ENCODE measurements around the gene KCNK5.

The KCNK5 gene

DNA sequence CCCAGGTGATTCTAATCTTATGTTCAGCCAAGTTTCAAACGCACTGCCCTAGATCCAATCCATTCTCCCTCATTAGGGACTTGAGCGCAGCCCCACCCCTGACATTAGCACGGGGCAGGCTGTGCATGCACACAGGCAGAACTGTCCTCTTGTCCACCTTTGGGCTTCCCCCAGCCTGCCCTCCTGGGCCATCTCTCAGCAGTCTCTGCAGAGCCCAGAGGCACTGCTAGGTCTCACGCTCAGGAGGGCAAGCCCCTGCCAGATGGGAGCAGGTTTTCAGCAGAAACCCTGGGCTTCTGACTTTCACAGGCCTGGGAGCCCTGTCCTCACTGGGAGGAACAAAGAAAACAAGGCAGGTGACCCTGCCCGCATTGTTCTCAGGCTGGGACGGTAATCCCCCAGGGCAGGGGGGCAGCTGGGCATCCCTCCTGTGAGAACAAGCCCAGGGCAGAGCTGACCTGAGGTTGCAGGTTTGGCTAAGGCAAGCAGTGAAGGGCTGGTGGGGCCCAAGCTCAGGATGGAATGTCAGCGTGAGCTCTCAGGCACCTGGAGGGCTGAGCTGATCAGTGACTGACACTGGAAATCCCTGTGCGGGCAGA lies 24.5 kb downstream of the KCNK5 start:
- Histone ChIP-seq H3K4me1 (ENCODE audit: insufficient read depth, low read length) (peaks cover 45% of the 10 kb centered on the region), H3K4me3 (ENCODE audit: low read length) (no peak overlapping the region), H3K9me3 (ENCODE audit: insufficient read depth, low read depth, low read length) (no peaks in the 10 kb centered on the region), H3K27me3 (ENCODE audit: insufficient read depth, low read length) (no peaks in the 10 kb centered on the region), H3K36me3 (ENCODE audit: insufficient read depth, low read length) (no peaks in the 10 kb centered on the region; the same call in 1 of the 2 replicates), H3K27ac (ENCODE audit: low read depth, low read length) (peak overlapping the region; percentile 69), H3K9ac (ENCODE audit: low read depth, low read length) (peak overlapping the region; percentile 26)
- WGBS, result 57% methylated on average over 8 of the region's 8 CpGs

DNA sequence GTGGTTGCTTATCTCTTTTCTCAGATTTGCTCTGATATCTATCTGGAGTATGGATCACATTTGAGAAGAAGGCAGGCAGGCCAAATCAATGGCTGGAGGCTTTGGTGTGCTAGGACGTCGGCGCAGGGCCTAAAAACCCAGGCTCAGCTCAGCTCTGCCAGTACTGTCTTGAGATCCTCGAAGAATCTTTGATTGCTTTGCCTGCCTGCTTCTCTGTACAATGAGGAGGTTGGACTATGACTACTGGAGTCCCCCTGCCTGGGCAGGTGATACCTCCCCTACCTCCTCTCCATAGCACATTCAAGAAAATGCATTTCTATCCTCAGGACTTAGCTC lies 25.1 kb downstream of the KCNK5 start:
- Histone ChIP-seq H3K9ac (ENCODE audit: low read depth, low read length) (no peak overlapping the region), H3K27ac (ENCODE audit: low read depth, low read length) (peak overlapping the region; percentile 69), H3K4me1 (ENCODE audit: insufficient read depth, low read length) (peaks cover 39% of the 10 kb centered on the region), H3K27me3 (ENCODE audit: insufficient read depth, low read length) (no peaks in the 10 kb centered on the region), H3K36me3 (ENCODE audit: insufficient read depth, low read length) (no peaks in the 10 kb centered on the region; the same call in 1 of the 2 replicates), H3K9me3 (ENCODE audit: insufficient read depth, low read depth, low read length) (no peaks in the 10 kb centered on the region), H3K4me3 (ENCODE audit: low read length) (no peak overlapping the region)
- WGBS, result 92% methylated on average over 4 of the region's 4 CpGs

DNA sequence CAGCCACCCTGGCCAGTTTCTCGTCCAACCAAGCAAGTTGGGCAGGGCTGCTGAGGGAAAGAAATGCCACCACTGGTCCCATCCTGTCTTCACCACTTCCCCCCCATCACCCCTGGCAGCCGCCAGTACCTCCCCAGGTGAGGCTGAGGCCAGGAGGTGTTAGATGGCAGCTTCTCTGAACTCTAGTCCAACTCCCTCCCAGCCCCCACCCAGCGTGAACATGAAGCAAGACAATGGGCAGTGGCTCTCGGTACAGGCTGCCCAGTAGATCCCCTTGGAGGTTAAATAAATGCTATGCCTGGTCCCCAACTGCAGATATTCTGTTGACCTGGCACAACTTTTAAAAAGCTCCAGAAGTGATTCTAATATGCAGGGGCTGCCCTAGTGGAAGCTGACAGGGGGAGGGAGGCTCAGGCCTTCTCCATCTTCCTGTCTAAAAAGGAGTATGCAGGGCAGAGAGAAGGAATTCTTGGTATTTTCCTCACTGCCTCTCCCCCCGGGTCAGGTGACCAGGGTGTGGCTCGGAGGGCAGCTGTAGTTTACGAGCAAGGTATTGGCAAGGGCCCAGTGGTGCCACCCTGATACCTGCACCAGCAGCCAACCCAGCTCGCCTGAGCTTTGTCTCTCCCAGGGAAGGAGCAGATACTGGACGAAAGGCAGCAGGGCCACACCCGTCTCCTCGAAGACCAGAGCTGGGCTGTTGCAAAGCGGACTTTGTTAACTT lies 25.7 kb downstream of the KCNK5 start:
- H3K9me3 ChIP-seq (ENCODE audit: insufficient read depth, low read depth, low read length), result no peaks in the 10 kb centered on the region
- no peaks in the 10 kb centered on the region; the same call in 1 of the 2 replicates for H3K36me3 ChIP-seq (ENCODE audit: insufficient read depth, low read length)
- H3K27me3 ChIP-seq (ENCODE audit: insufficient read depth, low read length), result no peaks in the 10 kb centered on the region
- H3K4me3 ChIP-seq (ENCODE audit: low read length), result no peak overlapping the region
- H3K27ac ChIP-seq (ENCODE audit: low read depth, low read length), result no peak overlapping the region
- H3K9ac ChIP-seq (ENCODE audit: low read depth, low read length), result no peak overlapping the region
- H3K4me1 ChIP-seq (ENCODE audit: insufficient read depth, low read length), result peaks cover 35% of the 10 kb centered on the region
- WGBS, result 83% methylated on average over 12 of the region's 12 CpGs

DNA sequence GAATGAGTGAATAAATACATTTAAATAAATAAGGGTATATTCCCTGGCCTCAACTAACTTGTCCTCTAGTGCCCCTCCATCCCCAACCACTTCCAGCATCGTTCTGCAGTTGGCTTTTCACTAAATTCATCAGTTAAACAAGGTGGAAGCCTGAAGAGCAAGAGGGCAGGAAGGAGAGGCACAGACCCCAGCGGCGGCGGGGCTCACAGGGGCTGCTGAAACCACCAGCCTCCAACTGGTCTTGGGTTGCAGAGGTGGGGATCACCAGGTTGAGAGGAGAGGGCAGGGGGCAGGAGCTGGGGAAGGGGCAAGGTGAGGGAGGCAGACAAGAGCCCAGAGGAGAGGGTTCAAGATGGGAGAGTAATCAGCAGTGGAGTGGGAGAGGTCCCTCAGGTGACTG lies 27.1 kb downstream of the KCNK5 start:
- Histone ChIP-seq H3K27me3 (ENCODE audit: insufficient read depth, low read length) (no peaks in the 10 kb centered on the region), H3K9ac (ENCODE audit: low read depth, low read length) (no peak overlapping the region), H3K36me3 (ENCODE audit: insufficient read depth, low read length) (no peaks in the 10 kb centered on the region; the same call in 1 of the 2 replicates), H3K27ac (ENCODE audit: low read depth, low read length) (no peak overlapping the region), H3K4me3 (ENCODE audit: low read length) (no peak overlapping the region), H3K9me3 (ENCODE audit: insufficient read depth, low read depth, low read length) (no peaks in the 10 kb centered on the region), H3K4me1 (ENCODE audit: insufficient read depth, low read length) (peaks cover 25% of the 10 kb centered on the region)
- 94% methylated on average over 4 of the region's 4 CpGs for WGBS

DNA sequence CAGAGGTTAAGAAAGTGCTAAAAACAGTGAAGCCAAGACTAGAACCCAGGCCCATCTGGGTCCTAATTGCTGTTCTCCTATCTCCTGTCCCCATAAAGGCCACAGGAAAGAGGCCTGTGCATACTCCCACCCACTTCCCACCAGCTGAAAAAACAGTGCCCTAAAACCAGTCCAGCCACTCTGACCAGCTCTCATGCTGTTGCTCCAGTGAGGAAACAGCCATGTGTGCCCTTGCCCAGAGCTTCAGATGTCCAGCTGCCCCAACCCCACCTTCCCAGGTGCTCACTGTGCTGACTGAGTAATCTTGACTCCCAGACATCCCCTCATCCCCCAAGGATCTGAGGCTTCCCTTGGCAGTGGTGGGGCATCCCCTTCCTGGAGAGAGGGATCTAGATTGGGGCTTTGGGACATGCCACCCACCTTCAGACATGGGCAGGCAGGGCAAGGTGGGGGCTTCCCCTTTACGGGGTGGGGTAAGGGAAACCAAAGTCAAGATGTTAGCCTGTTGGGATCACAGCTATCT lies 28.7 kb downstream of the KCNK5 start:
- H3K9ac ChIP-seq (ENCODE audit: low read depth, low read length), result no peak overlapping the region
- peaks cover 24% of the 10 kb centered on the region for H3K4me1 ChIP-seq (ENCODE audit: insufficient read depth, low read length)
- no peaks in the 10 kb centered on the region for H3K9me3 ChIP-seq (ENCODE audit: insufficient read depth, low read depth, low read length)
- H3K27me3 ChIP-seq (ENCODE audit: insufficient read depth, low read length), result no peaks in the 10 kb centered on the region
- H3K36me3 ChIP-seq (ENCODE audit: insufficient read depth, low read length), result peaks cover 7% of the 10 kb centered on the region
- WGBS, result 79% methylated on average over 1 of the region's 1 CpG
- no peak overlapping the region for H3K27ac ChIP-seq (ENCODE audit: low read depth, low read length)
- no peak overlapping the region for H3K4me3 ChIP-seq (ENCODE audit: low read length)

DNA sequence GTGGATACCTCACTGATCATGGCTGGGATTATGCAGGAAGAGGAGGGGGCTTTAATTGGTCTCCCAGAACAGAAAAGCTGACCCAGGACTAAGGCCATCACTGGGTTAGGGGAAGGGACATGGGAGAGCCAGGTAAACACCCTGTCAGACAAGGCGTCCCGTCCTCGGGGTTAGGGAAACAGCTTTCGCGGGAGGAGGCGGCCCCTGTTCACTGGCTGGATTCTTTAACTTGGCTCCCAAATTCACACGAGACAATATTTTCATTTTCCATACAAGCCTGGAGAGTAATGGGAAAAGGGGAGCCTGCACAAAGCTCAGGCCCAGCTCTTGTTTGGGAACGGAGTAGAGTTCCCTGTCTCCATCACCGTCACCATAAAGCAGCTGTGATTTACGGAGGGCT lies 29.3 kb downstream of the KCNK5 start:
- Histone ChIP-seq H3K9me3 (ENCODE audit: insufficient read depth, low read depth, low read length) (no peaks in the 10 kb centered on the region), H3K36me3 (ENCODE audit: insufficient read depth, low read length) (peaks cover 13% of the 10 kb centered on the region), H3K27me3 (ENCODE audit: insufficient read depth, low read length) (no peaks in the 10 kb centered on the region), H3K9ac (ENCODE audit: low read depth, low read length) (no peak overlapping the region), H3K4me3 (ENCODE audit: low read length) (no peak overlapping the region), H3K4me1 (ENCODE audit: insufficient read depth, low read length) (peaks cover 18% of the 10 kb centered on the region), H3K27ac (ENCODE audit: low read depth, low read length) (no peak overlapping the region)
- 96% methylated on average over 9 of the region's 10 CpGs for WGBS

DNA sequence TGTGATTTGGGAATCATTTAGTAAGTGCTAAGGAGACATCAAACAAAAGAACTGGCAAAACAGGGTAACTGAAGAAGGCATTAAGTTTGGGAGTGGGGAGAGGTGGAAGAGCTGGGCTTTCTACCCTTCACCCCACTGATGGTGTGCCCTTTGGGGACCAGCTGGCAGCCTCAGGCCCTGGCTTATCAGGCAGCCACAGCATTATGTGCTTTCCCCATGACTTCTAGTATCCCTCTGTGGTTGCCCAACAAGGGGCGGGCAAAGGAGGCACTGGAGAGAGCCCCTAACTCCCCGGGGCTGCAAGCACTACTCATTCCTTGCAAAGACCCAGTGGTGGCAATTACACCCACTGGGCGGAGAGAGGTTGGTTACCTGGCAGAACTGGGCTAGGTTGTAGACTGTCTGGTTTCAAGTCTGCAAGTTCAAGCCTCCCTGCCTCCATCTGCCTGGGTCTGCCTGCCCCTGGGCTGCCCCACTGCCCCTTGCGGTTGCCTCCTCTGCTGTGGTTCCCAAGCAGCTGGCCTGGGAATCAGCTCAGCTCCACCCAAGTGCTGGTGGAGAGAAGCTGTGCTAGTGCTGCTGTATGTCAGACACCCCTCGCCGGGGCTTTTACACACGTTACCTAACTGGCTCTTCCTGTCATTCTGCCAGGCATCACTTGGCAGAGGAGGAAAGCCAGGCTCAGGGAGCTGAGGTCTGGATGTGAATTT lies 29.9 kb downstream of the KCNK5 start:
- peaks cover 19% of the 10 kb centered on the region for H3K36me3 ChIP-seq (ENCODE audit: insufficient read depth, low read length)
- no peaks in the 10 kb centered on the region for H3K27me3 ChIP-seq (ENCODE audit: insufficient read depth, low read length)
- no peak overlapping the region for H3K27ac ChIP-seq (ENCODE audit: low read depth, low read length)
- no peaks in the 10 kb centered on the region for H3K9me3 ChIP-seq (ENCODE audit: insufficient read depth, low read depth, low read length)
- H3K9ac ChIP-seq (ENCODE audit: low read depth, low read length), result no peak overlapping the region
- WGBS, result 94% methylated on average over 7 of the region's 7 CpGs
- H3K4me1 ChIP-seq (ENCODE audit: insufficient read depth, low read length), result peaks cover 13% of the 10 kb centered on the region
- H3K4me3 ChIP-seq (ENCODE audit: low read length), result no peak overlapping the region

DNA sequence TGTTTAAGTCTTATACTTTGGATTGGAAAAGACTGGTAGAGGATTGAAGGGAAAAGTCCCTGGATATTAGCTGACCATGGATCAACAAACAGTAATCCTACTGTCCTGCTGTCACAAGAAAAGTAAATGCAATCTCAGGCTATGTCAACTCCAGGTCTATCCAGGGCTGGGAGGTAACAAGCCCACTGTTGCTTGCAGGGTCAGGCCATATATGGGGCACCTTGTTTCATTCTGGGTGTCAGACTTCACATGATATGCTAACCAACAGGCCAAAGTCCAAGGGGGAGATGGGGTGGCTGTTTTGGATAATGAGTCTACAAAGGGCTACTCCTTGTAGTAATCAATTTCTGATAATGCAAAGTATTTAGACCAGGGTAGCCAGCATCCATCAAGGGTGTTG lies 30.7 kb downstream of the KCNK5 start:
- no peak overlapping the region for H3K4me3 ChIP-seq (ENCODE audit: low read length)
- H3K27ac ChIP-seq (ENCODE audit: low read depth, low read length), result no peak overlapping the region
- peaks cover 27% of the 10 kb centered on the region for H3K36me3 ChIP-seq (ENCODE audit: insufficient read depth, low read length)
- no peaks in the 10 kb centered on the region for H3K9me3 ChIP-seq (ENCODE audit: insufficient read depth, low read depth, low read length)
- H3K4me1 ChIP-seq (ENCODE audit: insufficient read depth, low read length), result peaks cover 4% of the 10 kb centered on the region
- no peak overlapping the region for H3K9ac ChIP-seq (ENCODE audit: low read depth, low read length)
- H3K27me3 ChIP-seq (ENCODE audit: insufficient read depth, low read length), result no peaks in the 10 kb centered on the region

DNA sequence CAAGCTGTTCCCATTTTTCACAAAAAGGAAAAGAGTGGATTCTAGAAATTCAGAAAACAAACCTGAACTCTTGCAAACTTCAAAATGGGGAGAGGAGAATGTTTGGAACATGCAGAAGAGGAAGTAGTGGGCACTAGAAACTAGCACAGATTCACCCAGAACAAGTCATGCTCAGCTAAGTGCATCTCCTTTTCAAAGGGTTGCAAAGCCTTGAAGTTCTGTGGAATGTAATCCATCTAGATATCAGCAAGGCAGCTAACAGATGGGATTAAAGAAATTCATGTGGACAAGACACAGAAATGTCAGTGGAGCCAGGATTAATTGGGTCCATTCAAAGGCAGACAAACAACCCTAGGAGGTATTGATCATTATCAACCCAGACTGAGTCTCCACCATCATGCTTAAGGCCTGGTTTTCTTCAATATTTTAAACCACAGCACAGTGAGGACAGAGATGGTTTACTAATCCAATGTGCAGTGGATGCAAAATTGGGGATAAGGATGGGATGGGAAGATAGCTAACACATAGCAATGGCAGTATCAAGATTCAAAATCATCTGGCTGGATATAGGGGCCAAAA lies 31.3 kb downstream of the KCNK5 start:
- Histone ChIP-seq H3K27me3 (ENCODE audit: insufficient read depth, low read length) (no peaks in the 10 kb centered on the region), H3K4me1 (ENCODE audit: insufficient read depth, low read length) (no peaks in the 10 kb centered on the region), H3K9ac (ENCODE audit: low read depth, low read length) (no peak overlapping the region), H3K36me3 (ENCODE audit: insufficient read depth, low read length) (peaks cover 33% of the 10 kb centered on the region), H3K27ac (ENCODE audit: low read depth, low read length) (no peak overlapping the region), H3K4me3 (ENCODE audit: low read length) (no peak overlapping the region), H3K9me3 (ENCODE audit: insufficient read depth, low read depth, low read length) (no peaks in the 10 kb centered on the region)

DNA sequence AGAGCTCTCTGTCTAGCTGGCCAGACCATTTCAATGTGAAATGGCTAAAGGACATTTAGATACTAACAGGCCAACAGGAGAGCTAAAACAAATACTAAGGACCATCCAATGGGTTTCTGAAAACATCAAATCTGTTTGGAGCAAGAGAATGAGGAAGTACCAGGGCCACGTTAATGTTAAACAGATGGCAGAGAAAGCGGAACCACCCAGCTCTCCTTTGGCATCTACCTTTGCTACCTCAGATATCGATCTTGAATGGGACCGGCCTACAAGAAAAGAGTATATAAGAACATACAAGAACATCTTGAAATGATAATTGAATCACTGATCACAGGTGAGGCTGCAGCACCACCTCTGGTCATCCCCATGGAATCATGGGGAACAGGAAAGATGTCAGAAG lies 31.8 kb downstream of the KCNK5 start:
- WGBS, result 93% methylated on average over 3 of the region's 4 CpGs
- H3K36me3 ChIP-seq (ENCODE audit: insufficient read depth, low read length), result peaks cover 37% of the 10 kb centered on the region
- no peaks in the 10 kb centered on the region for H3K9me3 ChIP-seq (ENCODE audit: insufficient read depth, low read depth, low read length)
- no peak overlapping the region for H3K4me3 ChIP-seq (ENCODE audit: low read length)
- H3K4me1 ChIP-seq (ENCODE audit: insufficient read depth, low read length), result no peaks in the 10 kb centered on the region
- H3K27me3 ChIP-seq (ENCODE audit: insufficient read depth, low read length), result no peaks in the 10 kb centered on the region
- H3K27ac ChIP-seq (ENCODE audit: low read depth, low read length), result no peak overlapping the region
- H3K9ac ChIP-seq (ENCODE audit: low read depth, low read length), result no peak overlapping the region

DNA sequence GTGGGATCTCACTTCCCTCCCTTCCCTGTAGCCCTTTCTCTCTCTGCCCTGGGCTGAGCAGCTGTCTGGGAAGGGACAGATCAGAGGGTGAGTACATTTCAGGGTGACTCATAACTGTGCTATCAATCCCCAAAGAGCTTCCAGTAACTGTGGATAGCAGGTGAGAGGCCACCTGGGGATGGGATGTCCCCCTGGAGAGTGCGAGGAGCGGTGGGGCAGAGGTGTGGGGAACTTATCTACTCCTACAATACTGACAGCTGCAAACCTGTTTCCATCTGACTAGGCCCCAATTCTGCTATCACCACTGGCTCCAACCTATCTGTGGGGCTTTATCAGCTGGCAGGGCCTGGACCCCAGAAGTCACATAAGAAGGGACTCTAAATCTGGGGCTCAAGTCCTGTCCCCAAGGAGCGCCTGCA lies 32.6 kb downstream of the KCNK5 start:
- H3K9me3 ChIP-seq (ENCODE audit: insufficient read depth, low read depth, low read length), result no peaks in the 10 kb centered on the region
- 96% methylated on average over 2 of the region's 3 CpGs for WGBS

More for the DNA sequence above, 32.6 kb downstream of the KCNK5 start:
- Histone ChIP-seq H3K4me3 (ENCODE audit: low read length) (no peak overlapping the region), H3K27ac (ENCODE audit: low read depth, low read length) (no peak overlapping the region), H3K4me1 (ENCODE audit: insufficient read depth, low read length) (no peaks in the 10 kb centered on the region), H3K27me3 (ENCODE audit: insufficient read depth, low read length) (no peaks in the 10 kb centered on the region), H3K9ac (ENCODE audit: low read depth, low read length) (no peak overlapping the region), H3K36me3 (ENCODE audit: insufficient read depth, low read length) (peaks cover 43% of the 10 kb centered on the region)

All from HUES64 (cell line).